Heart left ventricle (tissue), 16 donors: Measurements from ENCODE around the gene CHRNG. TPM values are rescaled to one million over a fixed set of nuclear protein-coding genes. Genes with fewer than 3 reads are reported as not detected.

Experiments used
- ATAC-seq, 4 donors: fragments of 200-7000 bp; cut with Tn5 transposase; one replicate each; pipeline ENCODE4 v1.9.1; 2020 to 2022; ENCODE audit warnings: moderate library complexity in 4 of 4, mild to moderate bottlenecking in 3 of 4, moderate number of reproducible peaks in 1 of 4
- DNase-seq, 5 donors: peaks; one replicate each; pipeline ENCODE4 v3.0.0-alpha.2; 2020
- H3K27ac ChIP-seq, 12 donors: fragments of 200-600 bp; sonication (generic) in 4 of 12; one replicate each; pipeline versions ENCODE4 v1.5.0 to v1.8.0; 2016 to 2022; ENCODE audit warnings: mild to moderate bottlenecking in 2 of 12
- H3K27me3 ChIP-seq, 9 donors: fragments of 200-600 bp; sonication (generic) in 2 of 9; one replicate each; pipeline versions ENCODE4 v1.5.1 to v1.8.0; 2016 to 2022; ENCODE audit warnings: mild to moderate bottlenecking in 3 of 9
- H3K36me3 ChIP-seq, 9 donors: fragments of 200-600 bp; sonication (generic) in 2 of 9; one replicate each; pipeline versions ENCODE4 v1.5.0 to v1.8.0; 2018 to 2022; ENCODE audit warnings: mild to moderate bottlenecking in 2 of 9
- H3K4me1 ChIP-seq, 12 donors: fragments of 200-600 bp; sonication (generic) in 4 of 12; one replicate each; pipeline versions ENCODE4 v1.5.0 to v1.8.0; 2016 to 2022; ENCODE audit warnings: mild to moderate bottlenecking in 3 of 12
- H3K4me3 ChIP-seq, 12 donors: fragments of 200-600 bp; sonication (generic) in 4 of 12; one replicate each; pipeline versions ENCODE4 v1.5.0 to v1.8.0; 2017 to 2022; ENCODE audit warnings: mild to moderate bottlenecking in 9 of 12, moderate library complexity in 4 of 12
- H3K9me3 ChIP-seq, 12 donors: fragments of 200-600 bp; sonication (generic) in 4 of 12; one replicate each; pipeline versions ENCODE4 v1.5.0 to v1.8.0; 2016 to 2022; ENCODE audit warnings: mild to moderate bottlenecking in 1 of 12
- CTCF ChIP-seq, 12 donors: fragments of 200-600 bp; sonication (generic) in 4 of 12; IDR thresholded peaks; one replicate each; pipeline versions ENCODE4 v1.5.0 to v1.8.0; 2018 to 2022; ENCODE audit warnings: antibody characterized with exemption in 12 of 12, mild to moderate bottlenecking in 5 of 12
- POLR2A ChIP-seq, 2 donors: fragments of 450-650 bp; IDR thresholded peaks; one replicate each; pipeline ENCODE4 v1.6.1; 2017; ENCODE audit warnings: antibody characterized with exemption in 2 of 2, mild to moderate bottlenecking in 2 of 2, moderate library complexity in 2 of 2
- WGBS, 4 donors: extraction: QIAGEN DNeasy Blood & Tissue Kit in 2 of 4; methylation state at CpG; one replicate each; pipeline versions ENCODE4 v1.1.5 to v1.1.7; 2013 to 2018; 5-methylcytosine and 5-hydroxymethylcytosine counted together
- intact Hi-C, 10 donors: fragments of 100-400 bp; cut with DNase I; formaldehyde crosslinking; loops; one replicate each; pipeline versions ENCODE4 v1.11.1 to v1.14.2; 2022
- polyA plus RNA-seq, 2 donors: library from polyadenylated mRNA; stranded (reverse); fragments of 200-250 nt; gene quantifications; one replicate each; pipeline ENCODE4 v1.2.3, GENCODE V29; 2013
- total RNA-seq, 9 donors: library from RNA; depleted of rRNA in 2 of 9; stranded (reverse); fragments of >200 nt in 2 of 9; fragmentation: NEBNext Ultra II Directional in 3 of 9; extraction: Animal tissue kit (Norgen Biotek cat#: 25700) in 3 of 9; gene quantifications; one replicate each; pipeline versions ENCODE4 v1.1.0 to v1.2.4, GENCODE V29; 2016 to 2023
- donor health status: ischemic (EF 13 %, LVEDD 7.1; RV severe dilation, severe dysfunction).
- donor health status: healthy with polysubstance abuse.
- donor health status: DM: no; HTN: yes; CAD: no.
- donor health status: DM: no; HTN: no; CAD: no.
- donor health status: ischemic (EF 25% LVEDD 6.9; RV normal size, moderate dysfunction).
- donor health status: ischemic (EF 25% LVEDD 5.7; RV mildly dilated, moderate dysfunction).
- donor health status: healthy.
- donor health status: DM: yes; HTN: yes; CAD: no.
- donor health status: ischemic (EF 35%, LVEDD 5.7; RV mildly dilated, moderate dysfunction).
- donor health status: nonischemic (EF 11% LVEDD 7.7; RV severe dilation, severe dysfunction).
- donor health status: DM: yes; HTN: yes; CAD: no.
- donor health status: PGD.
- donor health status: ischemic (EF 29% LVEDD 5.4; RV normal size, mild dysfunction).
- donor health status: nonischemic (EF 23%, LVEDD 6.1; RV moderate dilation, normal function).

The CHRNG gene
- total and polyA plus RNA-seq, 11 donors, result not detected

- Histone ChIP-seq H3K9me3 (peaks cover 0 to 7% (median 0%) of the 10 kb centered on the region in 12 donors), H3K27me3 (peaks cover 0 to 8% (median 0%) of the 10 kb centered on the region in 9 donors), H3K4me3 (no peak overlapping the region), H3K36me3 (no peaks in the 10 kb centered on the region), H3K4me1 (peaks cover 0 to 13% (median 0%) of the 10 kb centered on the region in 12 donors), H3K27ac (no peak overlapping the region)
- TF ChIP-seq POLR2A (IDR thresholded peaks at IDR 0.05) (no peak), CTCF (IDR thresholded peaks at IDR 0.05) (no peak)
- intact Hi-C loops, result no loop called here
- 87 to 92% (median 88%) methylated on average over 16 to 17 of the region's 17 CpGs for WGBS, 4 donors
- peak in 1 of 5 donors; percentile 40 for DNase-seq
- no peak for ATAC-seq
Observed at GRCh38 chr2:232540441-232541041, 1.0 kb downstream of the CHRNG start.

- TF ChIP-seq POLR2A (IDR thresholded peaks at IDR 0.05) (no peak), CTCF (IDR thresholded peaks at IDR 0.05) (no peak)
- Histone ChIP-seq H3K4me1 (peaks cover 0 to 16% (median 0%) of the 10 kb centered on the region in 12 donors), H3K27me3 (peaks cover 0 to 8% (median 0%) of the 10 kb centered on the region in 9 donors), H3K9me3 (peaks cover 0 to 4% (median 0%) of the 10 kb centered on the region in 12 donors), H3K27ac (no peak overlapping the region), H3K4me3 (no peak overlapping the region), H3K36me3 (no peaks in the 10 kb centered on the region)
- WGBS, 4 donors, result 56 to 66% (median 58%) methylated on average over 18 to 19 of the region's 19 CpGs
- ATAC-seq (no peak), DNase-seq (no peak)
- intact Hi-C loops, result no loop called here
Observed at GRCh38 chr2:232541195-232541960, 1.9 kb downstream of the CHRNG start.

- Histone ChIP-seq H3K4me3 (no peak overlapping the region), H3K27me3 (peaks cover 0 to 8% (median 0%) of the 10 kb centered on the region in 9 donors), H3K9me3 (no peaks in the 10 kb centered on the region), H3K27ac (no peak overlapping the region), H3K4me1 (peaks cover 0 to 23% (median 0%) of the 10 kb centered on the region in 12 donors), H3K36me3 (peaks cover 0 to 6% (median 0%) of the 10 kb centered on the region in 9 donors)
- DNase-seq, result peak in 1 of 5 donors; percentile 11
- no peak for TF ChIP-seq POLR2A (IDR thresholded peaks at IDR 0.05)
- no peak for TF ChIP-seq CTCF (IDR thresholded peaks at IDR 0.05)
- 62 to 75% (median 67%) methylated on average over 9 of the region's 9 CpGs for WGBS, 4 donors
- ATAC-seq, result no peak
- intact Hi-C loops, result no loop called here
Observed at GRCh38 chr2:232541961-232542714, 2.6 kb downstream of the CHRNG start.
